HL-60 (cell line): Measurements from ENCODE around the gene SNX20.

Experiments
- DNase-seq, 2 experiments: peaks; one replicate each; pipeline ENCODE4 v3.0.0-alpha.2; 2010 to 2020; ENCODE audit warnings: low read depth in 1 of 2, low spot score in 1 of 2
- H3K27ac ChIP-seq: fragments of 250-450 bp; sonication (Bioruptor Pico); replicated peaks from 2 replicates; pipeline ENCODE4 v1.5.1; 2020; ENCODE audit warnings: mild to moderate bottlenecking, moderate library complexity
- H3K27me3 ChIP-seq: fragments of 250-450 bp; sonication (Bioruptor Pico); 2 replicates; pipeline ENCODE4 v1.5.1; 2021; ENCODE audit warnings: mild to moderate bottlenecking, moderate library complexity; ENCODE audit not compliant: insufficient read depth, poor library complexity, severe bottlenecking
- H3K4me3 ChIP-seq: replicated peaks from 2 replicates; pipeline ENCODE4 v1.5.1; 2011; ENCODE audit warnings: mild to moderate bottlenecking, control low read depth, low read length; ENCODE audit not compliant: insufficient read depth
- CTCF ChIP-seq: IDR thresholded peaks from one replicate; pipeline ENCODE4 v1.5.1; 2011; ENCODE audit warnings: low read length, control low read depth, inconsistent platforms; ENCODE audit not compliant: insufficient read depth
- GABPA ChIP-seq: IDR thresholded peaks from 2 replicates; pipeline ENCODE4 v1.6.1; 2012; ENCODE audit warnings: low read depth
- POLR2AphosphoS5 ChIP-seq: IDR thresholded peaks from 2 replicates; pipeline ENCODE4 v1.6.1; 2012; ENCODE audit warnings: low read depth
- SPI1 ChIP-seq: IDR thresholded peaks from 2 replicates; pipeline ENCODE4 v1.6.1; 2012; ENCODE audit warnings: low read depth, mild to moderate bottlenecking, borderline replicate concordance
- TF ChIP-seq, protein P1 (sequence below): IDR thresholded peaks from 2 replicates; pipeline ENCODE4 v1.6.1; 2012; ENCODE audit warnings: low read depth; ENCODE audit not compliant: insufficient replicate concordance

Gene SNX20

GRCh38 chr16:50692999-50693781 is 12.1 kb upstream of the SNX20 start, which contains the start of gene NOD2:
NOD2 (plus strand) TSS chr16:50693606; CDS start chr16:50699496, 5,890 bp downstream.
- H3K4me3 ChIP-seq: peak within 1 kb of the TSS; percentile 38
- H3K27ac ChIP-seq: no peak within 1 kb of the TSS
- no peaks in the 10 kb centered on the region for H3K27me3 ChIP-seq
- DNase-seq: no peak
- no peak for TF ChIP-seq GABPA
- TF ChIP-seq POLR2AphosphoS5: no peak
- TF ChIP-seq, protein P1, sequence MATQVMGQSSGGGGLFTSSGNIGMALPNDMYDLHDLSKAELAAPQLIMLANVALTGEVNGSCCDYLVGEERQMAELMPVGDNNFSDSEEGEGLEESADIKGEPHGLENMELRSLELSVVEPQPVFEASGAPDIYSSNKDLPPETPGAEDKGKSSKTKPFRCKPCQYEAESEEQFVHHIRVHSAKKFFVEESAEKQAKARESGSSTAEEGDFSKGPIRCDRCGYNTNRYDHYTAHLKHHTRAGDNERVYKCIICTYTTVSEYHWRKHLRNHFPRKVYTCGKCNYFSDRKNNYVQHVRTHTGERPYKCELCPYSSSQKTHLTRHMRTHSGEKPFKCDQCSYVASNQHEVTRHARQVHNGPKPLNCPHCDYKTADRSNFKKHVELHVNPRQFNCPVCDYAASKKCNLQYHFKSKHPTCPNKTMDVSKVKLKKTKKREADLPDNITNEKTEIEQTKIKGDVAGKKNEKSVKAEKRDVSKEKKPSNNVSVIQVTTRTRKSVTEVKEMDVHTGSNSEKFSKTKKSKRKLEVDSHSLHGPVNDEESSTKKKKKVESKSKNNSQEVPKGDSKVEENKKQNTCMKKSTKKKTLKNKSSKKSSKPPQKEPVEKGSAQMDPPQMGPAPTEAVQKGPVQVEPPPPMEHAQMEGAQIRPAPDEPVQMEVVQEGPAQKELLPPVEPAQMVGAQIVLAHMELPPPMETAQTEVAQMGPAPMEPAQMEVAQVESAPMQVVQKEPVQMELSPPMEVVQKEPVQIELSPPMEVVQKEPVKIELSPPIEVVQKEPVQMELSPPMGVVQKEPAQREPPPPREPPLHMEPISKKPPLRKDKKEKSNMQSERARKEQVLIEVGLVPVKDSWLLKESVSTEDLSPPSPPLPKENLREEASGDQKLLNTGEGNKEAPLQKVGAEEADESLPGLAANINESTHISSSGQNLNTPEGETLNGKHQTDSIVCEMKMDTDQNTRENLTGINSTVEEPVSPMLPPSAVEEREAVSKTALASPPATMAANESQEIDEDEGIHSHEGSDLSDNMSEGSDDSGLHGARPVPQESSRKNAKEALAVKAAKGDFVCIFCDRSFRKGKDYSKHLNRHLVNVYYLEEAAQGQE: no peak
- TF ChIP-seq SPI1: no peak
- no peak for TF ChIP-seq CTCF

DNA sequence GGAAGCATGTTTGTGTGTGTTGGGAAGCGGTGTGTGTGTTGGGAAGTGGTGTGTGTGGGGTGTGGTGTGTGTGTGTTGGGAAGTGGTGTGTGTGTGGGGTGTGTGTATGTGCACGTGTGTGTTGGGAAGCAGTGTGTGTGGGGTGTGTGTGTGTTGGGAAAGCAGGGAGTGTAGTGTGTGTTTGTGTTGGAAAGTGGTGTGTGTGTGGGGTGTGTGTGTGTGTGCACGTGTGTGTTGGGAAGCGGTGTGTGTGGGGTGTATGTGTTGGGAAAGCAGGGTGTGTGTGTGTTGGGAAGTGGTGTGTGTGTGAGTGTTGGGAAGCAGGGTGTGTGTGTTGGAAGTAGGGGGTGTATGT is 11.5 kb upstream of the SNX20 start:
- TF ChIP-seq, protein P1: no peak
- TF ChIP-seq GABPA (no peak), POLR2AphosphoS5 (no peak), CTCF (no peak), SPI1 (no peak)
- no peaks in the 10 kb centered on the region for H3K27me3 ChIP-seq
- no peak overlapping the region for H3K4me3 ChIP-seq
- no peak overlapping the region for H3K27ac ChIP-seq
- DNase-seq: no peak

GRCh38 chr16:50690177-50690576 is 9.1 kb upstream of the SNX20 start:
- no peak overlapping the region for H3K27ac ChIP-seq
- H3K27me3 ChIP-seq: no peaks in the 10 kb centered on the region
- TF ChIP-seq GABPA: no peak
- TF ChIP-seq, protein P1: no peak
- no peak for TF ChIP-seq CTCF
- no peak for TF ChIP-seq SPI1
- TF ChIP-seq POLR2AphosphoS5: no peak
- H3K4me3 ChIP-seq: no peak overlapping the region
- no peak for DNase-seq
